Adipose tissue (tissue), 3 donors: ENCODE data around the gene DHRS2. TPM values are rescaled to one million over a fixed set of nuclear protein-coding genes. Genes with fewer than 3 reads are reported as not detected.

Experiments
- H3K27ac ChIP-seq: one replicate; pipeline ENCODE4 v1.5.1; 2013; ENCODE audit warnings: low read depth, low read length
- WGBS, 3 donors: extraction: QIAGEN DNeasy Blood & Tissue Kit; methylation state at CpG; one replicate each; pipeline ENCODE4 v1.1.7; 2013; 5-methylcytosine and 5-hydroxymethylcytosine counted together
- polyA plus RNA-seq, 3 donors: library from polyadenylated mRNA; stranded (reverse); fragments of 200-250 nt; gene quantifications; one replicate each; pipeline ENCODE4 v1.2.3, GENCODE V29; 2013
- donor health status: healthy with polysubstance abuse.
- donor health status: Bipolar disorder and iron deficiency.
- donor health status: healthy.

The DHRS2 gene
- polyA plus RNA-seq, 3 donors = 0.59 to 1.3 TPM; not detected in 1

GRCh38 chr14:23610090-23610814 is 25.9 kb upstream of the DHRS2 start:
- H3K27ac ChIP-seq = no peak overlapping the region
- WGBS, 3 donors = 34 to 70% (median 38%) methylated on average over 2 of the region's 2 CpGs

DNA sequence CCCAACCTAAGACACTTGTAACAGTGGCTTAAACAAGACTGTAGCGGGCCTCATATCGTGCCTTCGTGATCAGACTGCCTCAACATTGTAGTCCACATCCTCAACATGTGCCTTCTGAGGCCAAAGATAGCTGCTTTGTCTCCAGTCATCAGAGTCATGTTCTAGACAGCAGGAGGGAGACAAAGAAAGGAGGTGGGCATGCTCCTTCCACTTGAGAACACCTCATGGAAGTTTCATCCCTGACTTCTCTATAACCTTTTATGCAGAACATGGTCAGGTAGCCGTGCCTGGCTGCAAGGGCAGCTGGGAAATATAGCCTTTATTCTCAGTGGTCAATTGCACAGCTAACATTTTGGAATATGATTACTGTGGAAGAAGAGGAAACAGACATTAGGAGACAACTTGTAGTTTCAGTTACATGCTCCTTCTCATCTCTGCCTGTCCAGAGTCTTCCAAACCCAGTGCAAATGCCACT is 25.3 kb upstream of the DHRS2 start:
- H3K27ac ChIP-seq = no peak overlapping the region
- WGBS, 3 donors = 47 to 58% (median 50%) methylated on average over 4 of the region's 4 CpGs

GRCh38 chr14:23612354-23612732 is 23.8 kb upstream of the DHRS2 start:
- no peak overlapping the region for H3K27ac ChIP-seq
- 66 to 84% (median 67%) methylated on average over 4 of the region's 4 CpGs for WGBS, 3 donors

DNA sequence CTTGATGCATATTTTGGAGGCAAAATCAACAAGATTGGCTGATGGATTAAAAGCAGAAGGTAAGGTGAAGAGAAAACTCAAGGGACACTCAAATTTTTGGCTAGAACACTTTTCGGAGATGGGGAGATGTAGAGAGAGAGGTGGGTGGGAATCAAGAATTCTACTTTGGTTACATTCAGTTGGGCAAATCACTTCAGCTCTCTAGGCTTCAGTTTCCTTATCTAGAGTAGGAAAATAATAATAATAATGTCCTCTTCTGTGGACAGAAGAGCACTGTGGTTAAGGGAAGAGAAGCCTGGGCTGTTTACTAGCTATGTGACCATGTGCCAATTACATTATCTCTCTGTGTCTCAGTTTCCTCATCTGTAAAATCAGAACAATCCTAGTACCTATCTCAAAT is 23.4 kb upstream of the DHRS2 start:
- 94 to 100% (median 95%) methylated on average over 1 of the region's 1 CpG for WGBS, 3 donors
- H3K27ac ChIP-seq = no peak overlapping the region

DNA sequence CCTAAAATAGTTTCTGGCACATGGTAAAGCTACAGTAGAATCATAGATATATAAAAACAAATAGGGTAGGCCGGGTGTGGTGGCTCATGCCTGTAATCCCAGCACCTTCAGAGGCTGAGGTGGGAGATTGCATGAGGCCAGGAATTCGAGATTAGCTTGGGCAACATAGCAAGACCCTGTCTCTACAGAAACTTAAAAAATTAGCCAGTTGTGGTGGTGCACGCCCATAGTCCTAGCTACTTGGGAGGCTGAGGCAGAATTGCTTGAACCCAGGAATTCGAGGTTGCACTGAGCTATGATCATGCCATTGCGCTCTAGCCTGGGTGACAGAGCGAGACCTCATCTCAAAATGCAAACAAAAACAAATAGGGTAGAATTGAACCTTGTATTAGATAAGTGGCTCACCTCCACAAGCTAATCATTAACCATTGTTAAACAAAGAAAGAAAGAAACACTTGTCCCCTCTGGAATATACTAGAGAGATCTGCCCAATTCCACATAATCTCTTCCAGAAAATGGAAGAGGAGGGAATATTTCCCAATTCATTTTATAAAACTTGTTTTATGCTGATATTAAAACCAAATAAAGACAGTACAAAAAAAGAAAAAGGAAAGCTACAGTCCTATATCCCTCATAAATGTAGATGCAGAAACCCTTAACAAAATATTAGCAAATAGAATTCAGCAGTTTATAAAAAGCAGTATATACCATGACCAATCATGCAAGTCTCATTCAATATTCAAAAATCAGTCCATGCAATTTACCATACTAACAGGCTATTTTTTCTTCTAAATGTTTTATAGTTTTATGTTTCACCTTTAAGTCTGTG is 22.7 kb upstream of the DHRS2 start:
- H3K27ac ChIP-seq = no peak overlapping the region
- WGBS, 3 donors = 33 to 87% (median 80%) methylated on average over 6 of the region's 6 CpGs

DNA sequence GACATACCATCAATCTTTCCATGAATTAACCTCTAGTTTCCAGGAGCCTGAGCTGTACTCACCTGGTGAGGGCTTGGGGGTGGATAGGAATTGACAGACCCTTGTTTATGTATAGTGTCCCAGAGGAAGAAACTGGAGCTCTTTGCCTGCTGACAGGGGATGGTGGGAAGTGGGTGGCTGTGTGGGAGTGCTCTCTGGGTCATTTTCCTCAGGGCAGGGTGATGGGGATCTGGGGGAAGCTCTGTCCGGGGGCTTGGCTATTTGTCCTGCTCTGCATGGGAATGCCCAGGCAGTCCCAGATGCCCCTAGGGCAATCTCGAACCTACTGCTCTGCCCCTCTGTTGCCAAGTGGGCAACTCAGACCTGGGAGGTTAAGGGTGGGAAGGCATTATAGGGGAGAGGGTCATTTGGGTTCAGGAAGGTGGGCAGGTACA is 21.8 kb upstream of the DHRS2 start:
- 55 to 63% (median 56%) methylated on average over 2 of the region's 2 CpGs for WGBS, 3 donors
- no peak overlapping the region for H3K27ac ChIP-seq

GRCh38 chr14:23615856-23616255 is 20.3 kb upstream of the DHRS2 start:
- 53 to 60% (median 55%) methylated on average over 5 of the region's 5 CpGs for WGBS, 3 donors
- H3K27ac ChIP-seq = no peak overlapping the region

GRCh38 chr14:23617539-23617938 is 18.6 kb upstream of the DHRS2 start:
- no peak overlapping the region for H3K27ac ChIP-seq
- 71 to 92% (median 86%) methylated on average over 1 of the region's 1 CpG for WGBS, 3 donors

DNA sequence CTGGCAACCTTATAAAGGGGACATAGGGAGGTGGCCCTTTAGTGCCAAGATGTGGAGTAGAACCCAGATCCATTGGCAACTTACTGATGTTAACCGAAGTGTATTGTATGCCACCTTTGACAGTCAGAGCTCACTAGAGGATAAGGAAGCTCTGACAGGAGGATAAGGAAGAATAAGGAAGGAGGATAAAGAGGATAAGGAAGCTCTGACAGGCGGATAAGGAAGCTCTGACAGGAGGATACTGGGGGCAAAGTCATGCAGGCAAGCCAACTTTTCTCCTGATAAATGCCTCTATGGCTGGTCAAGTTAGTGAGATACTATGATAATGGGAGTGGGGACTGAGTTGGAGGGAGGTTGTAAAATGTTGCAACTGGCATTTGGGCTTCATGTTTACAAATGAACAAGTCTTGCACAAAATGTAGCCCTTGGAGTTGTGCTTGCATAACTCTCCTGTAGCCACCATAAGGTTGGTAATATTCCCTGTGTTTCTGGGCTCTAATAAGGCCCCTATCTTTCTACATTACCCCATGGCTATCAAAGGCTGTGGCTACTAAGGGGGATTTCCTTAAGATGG is 17.7 kb upstream of the DHRS2 start:
- 67 to 92% (median 69%) methylated on average over 2 of the region's 2 CpGs for WGBS, 3 donors
- no peak overlapping the region for H3K27ac ChIP-seq

DNA sequence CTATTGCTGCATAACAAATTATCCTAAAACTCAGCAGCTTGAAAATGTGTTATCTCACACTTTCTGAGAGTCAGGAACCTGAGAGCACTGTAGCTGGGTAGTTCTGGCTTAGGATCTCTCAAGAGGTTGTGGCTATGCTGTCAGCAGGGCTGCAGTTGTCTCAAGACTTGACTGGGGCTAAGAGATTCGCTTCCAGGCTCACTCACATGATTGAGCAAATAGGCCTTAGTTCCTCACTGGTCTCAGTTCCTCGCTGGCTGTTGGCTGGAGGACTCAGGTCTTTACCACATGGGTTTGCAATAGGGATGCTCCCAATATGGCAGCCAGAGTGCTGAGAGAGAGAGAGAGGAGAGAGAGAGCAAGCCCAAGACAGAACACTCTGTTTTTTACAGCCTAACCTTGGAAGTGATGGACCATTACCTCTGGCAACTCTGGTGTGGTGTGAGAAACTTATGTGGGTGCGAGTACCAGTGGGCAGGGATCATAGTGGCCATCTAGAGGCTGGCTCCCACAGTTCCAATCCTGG is 15.9 kb upstream of the DHRS2 start:
- H3K27ac ChIP-seq = no peak overlapping the region
- 74 to 94% (median 79%) methylated on average over 3 of the region's 3 CpGs for WGBS, 3 donors

DNA sequence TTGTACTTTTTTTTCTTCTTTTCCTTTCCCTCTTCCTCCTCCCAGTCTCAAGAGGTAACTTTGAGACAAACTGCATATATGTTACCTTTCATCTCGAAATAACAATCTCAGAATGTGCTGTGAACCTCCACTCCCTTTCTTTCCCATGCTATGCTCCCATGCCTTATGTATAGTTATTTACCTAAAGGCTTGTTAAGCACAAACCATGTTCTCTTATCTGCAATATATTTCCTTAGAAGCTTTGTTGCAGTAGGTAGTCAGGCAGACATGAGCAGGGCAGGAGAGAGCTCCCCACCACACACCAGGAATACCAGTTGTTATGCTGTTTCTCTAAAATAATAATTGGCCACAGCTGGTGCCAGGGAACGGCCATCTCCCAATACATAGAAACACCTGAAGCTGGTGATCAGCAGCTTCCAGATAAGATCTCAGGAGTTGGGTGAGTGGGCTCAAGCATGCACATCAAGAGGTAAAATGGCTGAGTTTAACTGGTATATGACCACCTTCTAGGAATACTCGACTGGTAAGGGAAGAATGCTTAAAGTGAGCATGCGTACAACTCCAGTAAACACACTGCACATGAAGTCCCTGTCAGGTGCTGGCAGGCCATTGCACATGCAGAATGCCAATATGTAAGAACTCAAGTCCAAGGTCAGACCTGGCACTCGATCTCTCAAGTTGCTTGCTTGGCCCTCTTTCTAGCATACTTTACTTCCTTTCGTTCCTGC is 14.8 kb upstream of the DHRS2 start:
- 40 to 67% (median 58%) methylated on average over 6 of the region's 6 CpGs for WGBS, 3 donors
- no peak overlapping the region for H3K27ac ChIP-seq

DNA sequence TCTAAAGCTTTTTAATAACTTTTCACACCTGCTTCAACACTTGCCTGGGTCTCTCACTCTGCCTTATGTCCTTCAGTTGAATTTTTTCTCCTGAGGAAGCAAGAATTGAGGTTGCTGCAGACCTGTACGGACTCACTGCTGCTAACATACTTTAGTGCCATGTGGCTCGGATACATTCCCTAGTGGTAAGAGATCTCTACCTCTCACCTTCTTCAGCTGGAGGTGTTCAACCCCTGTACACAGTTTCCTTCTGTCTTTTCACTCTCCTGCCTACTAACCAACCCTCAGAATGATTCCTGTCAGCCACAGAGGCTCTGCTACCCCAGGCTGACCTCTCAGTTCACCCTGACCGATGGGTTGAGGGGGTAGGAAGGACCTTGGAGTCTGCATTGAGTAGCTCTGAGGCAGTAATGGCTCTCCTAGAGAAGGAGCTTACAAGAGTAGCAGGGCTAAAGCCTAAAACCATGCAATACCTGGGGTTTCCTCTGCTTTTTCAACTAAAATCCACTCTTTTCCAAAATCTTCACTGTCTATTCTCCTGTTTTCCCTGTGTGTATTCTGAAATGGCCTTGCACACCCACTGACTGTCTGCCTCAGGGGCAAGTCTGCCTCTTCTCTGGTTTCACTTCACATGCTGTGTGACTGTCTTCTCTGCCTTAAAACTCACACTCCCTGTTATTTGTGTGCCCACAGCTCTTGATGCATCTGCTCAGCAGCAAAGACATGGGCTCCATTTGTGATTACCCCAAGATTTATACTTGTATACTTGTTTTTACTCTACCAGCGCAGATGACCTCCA is 14.0 kb upstream of the DHRS2 start:
- WGBS, 3 donors = 46 to 84% (median 81%) methylated on average over 4 of the region's 4 CpGs
- H3K27ac ChIP-seq = no peak overlapping the region

DNA sequence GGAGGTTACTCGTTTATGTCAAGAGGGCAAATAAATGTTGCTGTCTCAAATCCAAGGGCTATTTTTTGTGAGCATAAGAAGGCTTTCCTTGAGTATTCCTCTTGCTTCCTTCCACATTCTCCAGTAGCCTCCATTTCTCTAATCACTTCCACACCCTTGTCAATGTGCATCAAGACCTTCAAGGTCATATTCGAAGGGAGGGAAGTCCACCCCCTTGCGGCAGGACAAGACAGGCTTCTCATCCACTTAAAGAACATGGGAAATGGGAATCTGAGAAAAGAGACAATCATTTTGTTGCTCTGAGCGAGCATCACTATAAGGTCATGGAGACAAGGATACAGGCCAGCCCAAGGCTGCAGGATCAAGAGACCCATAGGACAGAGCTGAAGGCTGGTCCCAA is 13.2 kb upstream of the DHRS2 start:
- no peak overlapping the region for H3K27ac ChIP-seq
- 61 to 92% (median 87%) methylated on average over 4 of the region's 4 CpGs for WGBS, 3 donors

- no peak overlapping the region for H3K27ac ChIP-seq
These were observed 12.2 kb upstream of the DHRS2 start for GRCh38 chr14:23623962-23624361.

DNA sequence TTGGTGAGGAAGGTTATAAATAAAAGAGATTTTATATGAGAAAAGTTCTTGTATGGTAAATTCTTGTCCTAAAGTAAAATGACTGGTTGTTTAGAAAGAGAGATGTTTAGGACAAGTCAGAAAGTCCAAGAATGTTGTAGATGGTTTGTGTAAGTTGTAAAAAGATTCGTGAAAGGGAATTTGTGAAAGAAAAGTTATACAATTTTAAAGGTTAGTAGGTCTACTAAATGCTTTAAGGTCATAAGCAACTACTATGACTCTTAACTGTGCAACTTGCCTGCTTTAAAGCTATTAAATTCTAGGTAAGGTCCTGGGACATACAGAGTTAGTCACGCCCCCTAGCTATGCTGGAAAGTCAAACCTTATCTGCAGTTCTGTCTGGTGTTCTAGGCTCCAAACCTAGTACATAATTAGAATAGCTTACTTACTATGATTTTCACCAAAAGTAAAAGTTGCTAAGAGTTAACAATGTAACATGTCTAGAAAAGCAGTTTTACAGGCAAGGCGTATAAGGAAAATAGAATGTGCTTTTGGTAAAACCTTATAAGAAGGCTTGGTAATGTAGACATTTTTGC is 11.2 kb upstream of the DHRS2 start:
- 90 to 92% (median 91%) methylated on average over 3 of the region's 3 CpGs for WGBS, 3 donors
- no peak overlapping the region for H3K27ac ChIP-seq

DNA sequence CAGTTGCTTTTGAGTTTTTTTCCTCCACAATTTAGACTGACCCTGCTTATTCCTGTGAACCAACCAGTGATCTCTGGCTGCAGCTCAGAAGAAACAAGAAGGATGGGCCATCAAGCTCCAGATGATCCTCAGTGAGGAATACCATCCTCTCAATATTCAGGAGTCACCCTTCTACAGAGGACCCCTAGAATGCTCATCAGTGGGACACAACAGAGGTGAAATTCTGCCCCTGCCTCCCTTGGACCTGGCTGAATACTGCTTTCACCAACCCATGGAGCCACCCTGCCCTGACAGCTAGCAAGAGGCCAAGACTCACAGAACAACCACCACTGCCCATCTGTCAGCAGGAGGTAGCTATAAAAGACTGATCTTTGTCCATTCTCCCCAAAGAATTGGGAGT is 9.2 kb upstream of the DHRS2 start:
- no peak overlapping the region for H3K27ac ChIP-seq

- no peak overlapping the region for H3K27ac ChIP-seq
- 85 to 92% (median 89%) methylated on average over 6 of the region's 6 CpGs for WGBS, 3 donors
These were observed 8.2 kb upstream of the DHRS2 start for GRCh38 chr14:23627961-23628360.

DNA sequence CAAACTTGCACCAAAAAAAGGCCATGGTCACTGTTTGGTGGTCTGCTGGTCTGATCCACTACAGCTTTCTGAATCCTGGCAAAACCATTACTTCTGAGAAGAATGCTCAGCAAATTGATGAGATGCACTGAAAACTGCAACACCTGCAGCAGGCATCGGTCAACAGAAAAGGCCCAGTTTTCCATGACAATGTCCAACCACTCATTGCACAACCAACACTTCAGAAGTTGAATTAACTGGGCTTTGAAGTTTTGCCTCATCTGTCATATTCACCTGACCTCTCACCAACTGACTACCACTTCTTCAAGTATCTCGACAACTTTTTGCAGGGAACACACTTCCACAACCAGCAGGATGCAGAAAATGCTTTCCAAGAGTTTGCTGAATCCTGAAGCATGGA is 7.0 kb upstream of the DHRS2 start:
- H3K27ac ChIP-seq = no peak overlapping the region
- WGBS, 3 donors = 36 to 44% (median 40%) methylated on average over 2 of the region's 2 CpGs
